IMR-90 (cell line): ENCODE results near the gene ZFPM1. TPM values are rescaled to one million over a fixed set of nuclear protein-coding genes. Genes with fewer than 3 reads are reported as not detected.

Experiments
- ATAC-seq: fragments of 200-7000 bp; cut with Tn5 transposase; 2 replicates; pipeline ENCODE4 v1.9.1; 2020; ENCODE audit warnings: low read depth, mild to moderate bottlenecking, moderate library complexity
- BruUV-seq: library from RNA; stranded (reverse); fragments of 400-500 nt; replicated peaks from 2 replicates; lab custom pipeline; 2021; lab: Mats Ljungman, UMichigan
- CTCF ChIA-PET: fragments of 300-600 bp; formaldehyde crosslinking; extraction: SDS; loops from one replicate; lab custom pipeline; 2021; ENCODE audit warnings: antibody characterized with exemption; lab: Yijun Ruan, JAX
- POLR2A ChIA-PET: fragments of 300-600 bp; sonication (Branson Sonifier 250); formaldehyde crosslinking; loops from one replicate; lab custom pipeline; 2022; ENCODE audit warnings: antibody characterized with exemption; ENCODE audit not compliant: unreplicated experiment; lab: Charles Lee
- DNase-seq: peaks from one replicate; pipeline ENCODE4 v3.0.0; 2013
- H2AFZ ChIP-seq: replicated peaks from 2 replicates; pipeline ENCODE3; 2013; ENCODE audit warnings: low read length, mild to moderate bottlenecking; ENCODE audit not compliant: poor library complexity
- H2AK5ac ChIP-seq: 2 replicates; pipeline ENCODE4 v1.6.1; 2013; ENCODE audit warnings: low read depth, low read length, inconsistent platforms
- H2AK9ac ChIP-seq: replicated peaks from 2 replicates; pipeline ENCODE3; 2013; ENCODE audit warnings: mild to moderate bottlenecking, low read depth, low read length, moderate library complexity; ENCODE audit not compliant: poor library complexity
- H2BK120ac ChIP-seq: 2 replicates; pipeline ENCODE4 v1.6.1; 2013; ENCODE audit warnings: low read depth, low read length, inconsistent platforms
- H2BK15ac ChIP-seq: 3 replicates; pipeline ENCODE4 v1.6.1; 2013; ENCODE audit warnings: low read depth, low read length, inconsistent platforms
- H2BK20ac ChIP-seq: 2 replicates; pipeline ENCODE4 v1.6.1; 2013; ENCODE audit warnings: low read depth, mild to moderate bottlenecking, inconsistent platforms, low read length, moderate library complexity
- H2BK5ac ChIP-seq: 2 replicates; pipeline ENCODE4 v1.6.1; 2013; ENCODE audit warnings: mild to moderate bottlenecking, low read depth, low read length, inconsistent platforms; ENCODE audit not compliant: poor library complexity, severe bottlenecking
- H3K14ac ChIP-seq: replicated peaks from 2 replicates; pipeline ENCODE4 v1.6.1; 2013; ENCODE audit warnings: low read depth, low read length, inconsistent platforms
- H3K18ac ChIP-seq: 2 replicates; pipeline ENCODE4 v1.6.1; 2013; ENCODE audit warnings: low read depth, low read length, control low read depth
- H3K23ac ChIP-seq: 2 replicates; pipeline ENCODE4 v1.6.1; 2013; ENCODE audit warnings: low read depth, low read length, inconsistent platforms
- H3K27ac ChIP-seq: 2 replicates; pipeline ENCODE4 v1.5.1; 2013; ENCODE audit warnings: mild to moderate bottlenecking, control low read depth, low read length; ENCODE audit not compliant: insufficient read depth
- H3K27me3 ChIP-seq: 2 replicates; pipeline ENCODE4 v1.6.1; 2013; ENCODE audit warnings: low read length; ENCODE audit not compliant: control insufficient read depth, insufficient read depth
- H3K36me3 ChIP-seq: 2 replicates; pipeline ENCODE4 v1.6.1; 2013; ENCODE audit warnings: low read length, mixed read lengths; ENCODE audit not compliant: control insufficient read depth, insufficient read depth
- H3K4ac ChIP-seq: 2 replicates; pipeline ENCODE4 v1.6.1; 2013; ENCODE audit warnings: low read depth, low read length, inconsistent platforms
- H3K4me1 ChIP-seq: 2 replicates; pipeline ENCODE4 v1.6.1; 2013; ENCODE audit warnings: low read length, mixed read lengths; ENCODE audit not compliant: control insufficient read depth, insufficient read depth
- H3K4me2 ChIP-seq: 2 replicates; pipeline ENCODE4 v1.6.1; 2013; ENCODE audit warnings: low read depth, mild to moderate bottlenecking, control low read depth, low read length, moderate library complexity
- H3K4me3 ChIP-seq: 2 replicates; pipeline ENCODE4 v1.5.1; 2013; ENCODE audit warnings: low read depth, mild to moderate bottlenecking, control low read depth, low read length, moderate library complexity; ENCODE audit not compliant: insufficient read depth
- H3K56ac ChIP-seq: 2 replicates; pipeline ENCODE4 v1.6.1; 2013; ENCODE audit warnings: low read length, inconsistent platforms; ENCODE audit not compliant: insufficient read depth; ENCODE audit errors: extremely low read depth
- H3K79me1 ChIP-seq, 2 experiments: 2 replicates each; pipeline ENCODE4 v1.6.1; 2013; ENCODE audit warnings: low read length in 2 of 2, inconsistent platforms in 1 of 2, low read depth in 1 of 2
- H3K9ac ChIP-seq: 2 replicates; pipeline ENCODE4 v1.6.1; 2013; ENCODE audit warnings: low read depth, low read length, control low read depth
- H3K9me1 ChIP-seq: 2 replicates; pipeline ENCODE4 v1.6.1; 2013; ENCODE audit warnings: low read length, inconsistent platforms; ENCODE audit not compliant: insufficient read depth
- H3K9me3 ChIP-seq: 2 replicates; pipeline ENCODE4 v1.6.1; 2013; ENCODE audit warnings: low read length; ENCODE audit not compliant: control insufficient read depth, insufficient read depth
- H4K20me1 ChIP-seq: 2 replicates; pipeline ENCODE4 v1.6.1; 2013; ENCODE audit warnings: low read length, inconsistent platforms; ENCODE audit not compliant: insufficient read depth
- H4K5ac ChIP-seq: 2 replicates; pipeline ENCODE4 v1.6.1; 2013; ENCODE audit warnings: mild to moderate bottlenecking, low read depth, low read length, control low read depth
- H4K8ac ChIP-seq, 2 experiments: 2 replicates each; pipeline ENCODE4 v1.6.1; 2013; ENCODE audit warnings: low read depth in 2 of 2, low read length in 2 of 2, control low read depth in 1 of 2, inconsistent platforms in 1 of 2
- H4K91ac ChIP-seq: 2 replicates; pipeline ENCODE4 v1.6.1; 2013; ENCODE audit warnings: low read depth, low read length, inconsistent platforms; ENCODE audit not compliant: insufficient read depth
- CEBPB ChIP-seq: IDR thresholded peaks from 2 replicates; pipeline ENCODE4 v1.6.1; 2012; ENCODE audit warnings: low read depth, low read length, improper control_type of control experiment
- FOS ChIP-seq: fragments of 150-350 bp; IDR thresholded peaks from 2 replicates; pipeline ENCODE4 v1.6.1; 2016; ENCODE audit warnings: low read depth, low read length
- POLR2A ChIP-seq: IDR thresholded peaks from 2 replicates; pipeline ENCODE4 v1.6.1; 2012; ENCODE audit warnings: mild to moderate bottlenecking, low read depth, low read length
- SMC3 ChIP-seq: fragments of 150-350 bp; IDR thresholded peaks from 2 replicates; pipeline ENCODE4 v1.6.1; 2016; ENCODE audit warnings: low read depth, mild to moderate bottlenecking, antibody characterized with exemption, low read length, moderate library complexity
- WGBS, 2 experiments: methylation state at CpG; one replicate each; pipeline versions ENCODE4 v1.1.5 to v1.1.7; 2013; ENCODE audit warnings: missing lambda C conversion rate in 2 of 2; ENCODE audit not compliant: insufficient read length in 1 of 2; ENCODE audit errors: extremely low coverage in 2 of 2; 5-methylcytosine and 5-hydroxymethylcytosine counted together
- dilution Hi-C: fragments of 300-500 bp; cut with HindIII; formaldehyde crosslinking; loops from one replicate; pipeline ENCODE4 v1.14.3; 2018; ENCODE audit warnings: low sequenced_read_pairs; ENCODE audit not compliant: unreplicated experiment
- in situ Hi-C: fragments of 300-500 bp; cut with MboI; formaldehyde crosslinking; loops from 3 replicates; pipeline ENCODE4 v1.14.3; 2019; ENCODE audit warnings: low sequenced_read_pairs, inconsistent platforms, mixed read lengths
- intact Hi-C: fragments of 100-400 bp; cut with micrococcal nuclease; formaldehyde crosslinking; loops from 2 replicates; pipeline ENCODE4 v1.10.0; 2022
- polyA plus RNA-seq, 3 experiments: library from polyadenylated mRNA; depleted of rRNA; stranded (reverse); fragments of >200 nt; gene quantifications; 2 replicates each; pipeline ENCODE4 v1.2.3, GENCODE V29; 2012; ENCODE audit warnings: low replicate concordance in 1 of 3
- total RNA-seq: library from RNA; depleted of rRNA; stranded (reverse); fragments of >200 nt; gene quantifications from 2 replicates; pipeline ENCODE4 v1.2.3, GENCODE V29; 2012
- TF ChIP-seq, protein P1 (sequence below): fragments of 150-350 bp; IDR thresholded peaks from 2 replicates; pipeline ENCODE4 v1.6.1; 2016; ENCODE audit warnings: low read depth, mild to moderate bottlenecking, low read length, moderate library complexity, borderline replicate concordance

Gene ZFPM1
- total and polyA plus RNA-seq, 2 of the 4 experiments (the other 2 are of a cell fraction): 0.36 to 1.1 TPM

DNA sequence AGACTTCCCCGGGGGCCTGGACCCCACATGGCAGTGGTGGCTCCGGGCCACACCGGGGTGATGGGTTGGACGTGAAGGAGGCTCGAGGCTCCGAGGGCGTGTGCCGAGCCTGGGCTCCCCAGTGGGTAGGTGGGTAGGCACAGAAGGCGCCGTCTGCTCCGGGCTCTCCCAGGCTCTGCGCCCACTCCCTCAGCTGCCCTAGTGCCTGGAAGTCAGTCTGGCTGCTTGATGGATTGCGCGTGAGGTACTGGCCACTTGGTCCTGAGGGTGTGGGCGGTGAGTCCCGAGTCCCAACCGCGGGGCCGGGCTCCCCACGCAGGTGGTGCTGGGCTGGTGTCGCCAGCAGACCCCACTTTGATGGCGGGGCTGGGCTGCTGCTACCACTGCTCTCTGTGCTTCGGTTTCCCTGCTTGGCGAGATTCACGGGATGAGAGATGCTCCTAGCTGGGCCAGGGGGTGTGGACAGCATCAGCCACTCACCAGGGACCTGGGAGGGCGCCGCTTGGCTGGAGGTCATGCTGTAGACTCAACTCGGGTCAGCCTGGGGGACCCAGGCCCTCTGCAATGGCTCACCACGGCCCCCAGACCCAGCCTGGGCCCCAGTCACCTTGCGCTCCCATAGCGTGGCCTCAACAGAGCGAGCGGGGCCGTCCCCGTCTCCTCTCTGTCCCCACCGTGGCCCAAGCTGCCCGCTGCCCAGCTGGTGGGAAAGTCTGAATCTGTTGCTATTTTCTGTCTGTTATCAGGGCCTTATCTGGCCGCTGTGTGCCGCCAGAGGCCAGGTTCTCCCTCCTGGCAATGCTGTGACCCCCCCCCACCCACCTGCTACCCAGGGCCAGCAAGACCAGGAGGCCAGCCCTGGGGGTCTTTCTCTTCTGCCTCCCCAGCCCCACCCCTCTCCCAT, 26.1 kb downstream of the ZFPM1 start:
- Histone ChIP-seq H3K4me3 (no peak overlapping the region), H2BK15ac (no peak overlapping the region), H3K27me3 (no peaks in the 10 kb centered on the region), H3K14ac (no peak overlapping the region), H3K56ac (no peak overlapping the region), H2AK9ac (no peak overlapping the region), H3K36me3 (no peaks in the 10 kb centered on the region), H3K23ac (no peak overlapping the region), H2BK120ac (no peak overlapping the region), H3K79me1 (peaks cover 0 to 7% of the 10 kb centered on the region in 2 experiments; a peak in 2 of 4 replicates), H3K4ac (no peak overlapping the region), H2BK5ac (no peak overlapping the region), H3K4me1 (peaks cover 1% of the 10 kb centered on the region; the same call in 1 of the 2 replicates), H3K4me2 (no peak overlapping the region), H3K27ac (no peak overlapping the region), H4K5ac (no peak overlapping the region), H2AFZ (no peak overlapping the region), H3K9ac (no peak overlapping the region), H3K9me3 (no peaks in the 10 kb centered on the region), H4K91ac (no peak overlapping the region), H4K8ac (no peak overlapping the region), H3K9me1 (no peaks in the 10 kb centered on the region), H3K18ac (no peak overlapping the region), H2BK20ac (no peak overlapping the region), H2AK5ac (no peak overlapping the region), H4K20me1 (peaks cover 61% of the 10 kb centered on the region)
- in situ Hi-C loops: no loop called here
- ATAC-seq: no peak
- BruUV-seq: no TSS peak
- no peak for DNase-seq
- ChIA-PET POLR2A (no interaction called here), CTCF (no interaction called here)
- WGBS, 2 experiments: 85% methylated on average over 19 of the region's 39 CpGs; no CpG with 5 or more reads in 1 of the 2 experiments
- intact Hi-C loops: no loop called here
- dilution Hi-C loops: no loop called here
- TF ChIP-seq POLR2A (no peak), SMC3 (no peak), CEBPB (no peak), FOS (no peak)
- TF ChIP-seq, protein P1, sequence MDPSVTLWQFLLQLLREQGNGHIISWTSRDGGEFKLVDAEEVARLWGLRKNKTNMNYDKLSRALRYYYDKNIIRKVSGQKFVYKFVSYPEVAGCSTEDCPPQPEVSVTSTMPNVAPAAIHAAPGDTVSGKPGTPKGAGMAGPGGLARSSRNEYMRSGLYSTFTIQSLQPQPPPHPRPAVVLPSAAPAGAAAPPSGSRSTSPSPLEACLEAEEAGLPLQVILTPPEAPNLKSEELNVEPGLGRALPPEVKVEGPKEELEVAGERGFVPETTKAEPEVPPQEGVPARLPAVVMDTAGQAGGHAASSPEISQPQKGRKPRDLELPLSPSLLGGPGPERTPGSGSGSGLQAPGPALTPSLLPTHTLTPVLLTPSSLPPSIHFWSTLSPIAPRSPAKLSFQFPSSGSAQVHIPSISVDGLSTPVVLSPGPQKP: no peak
